Esophagus squamous epithelium (tissue), 5 donors: ENCODE measurements around the gene MOV10L1. TPM values are rescaled to one million over a fixed set of nuclear protein-coding genes. Genes with fewer than 3 reads are reported as not detected.

Experiments
- DNase-seq: peaks from one replicate; lab custom pipeline; 2025; lab: John Stamatoyannopoulos, UW
- H3K27ac ChIP-seq, 4 donors: fragments of 200-600 bp; sonication (generic); one replicate each; pipeline ENCODE4 v1.5.1; 2016 to 2019; ENCODE audit warnings: mild to moderate bottlenecking in 1 of 4
- H3K27me3 ChIP-seq, 4 donors: fragments of 200-600 bp; sonication (generic); 1 replicate in 3 of 4; 2 replicates in 1 of 4; pipeline versions ENCODE4 v1.5.1 to v1.6.0; 2017 to 2021; ENCODE audit warnings: antibody characterized with exemption in 1 of 4
- H3K36me3 ChIP-seq, 3 donors: fragments of 200-600 bp; sonication (generic); one replicate each; pipeline ENCODE4 v1.5.1; 2016 to 2019
- H3K4me1 ChIP-seq, 3 donors: fragments of 200-600 bp; sonication (generic); one replicate each; pipeline ENCODE4 v1.5.1; 2017 to 2019
- H3K4me3 ChIP-seq, 4 donors: fragments of 200-600 bp; sonication (generic); 1 replicate in 3 of 4; 2 replicates in 1 of 4; pipeline ENCODE4 v1.5.1; 2016 to 2019; ENCODE audit warnings: mild to moderate bottlenecking in 2 of 4, moderate library complexity in 1 of 4
- H3K9me3 ChIP-seq, 3 donors: fragments of 200-600 bp; sonication (generic); one replicate each; pipeline ENCODE4 v1.5.1; 2016 to 2019
- CTCF ChIP-seq, 6 experiments: fragments of 450-650 bp in 4 of 6; fragments of 200-600 bp in 2 of 6; sonication (generic) in 2 of 6; IDR thresholded peaks; one replicate each; pipeline ENCODE4 v1.5.1; 2016 to 2019; ENCODE audit warnings: antibody characterized with exemption in 6 of 6, mild to moderate bottlenecking in 4 of 6, moderate library complexity in 4 of 6
- POLR2A ChIP-seq, 4 donors: fragments of 450-650 bp; IDR thresholded peaks; one replicate each; pipeline ENCODE4 v1.6.1; 2017; ENCODE audit warnings: antibody characterized with exemption in 4 of 4, mild to moderate bottlenecking in 4 of 4, moderate library complexity in 3 of 4
- WGBS, 2 donors: methylation state at CpG; one replicate each; pipeline ENCODE4 v1.1.5; 2018; 5-methylcytosine and 5-hydroxymethylcytosine counted together
- intact Hi-C: fragments of 100-400 bp; cut with DNase I; formaldehyde crosslinking; loops from one replicate; pipeline ENCODE4 v1.15.0; 2022
- total RNA-seq, 4 donors: library from RNA; depleted of rRNA; stranded (reverse); fragments of >200 nt; gene quantifications; one replicate each; pipeline ENCODE4 v1.1.0, GENCODE V29; 2016
- donor health status: DM: yes; HTN: yes; CAD: no.

The MOV10L1 gene
- total RNA-seq, 4 donors from 2014 or later, result 0.06 to 0.57 (median 0.13) TPM; not detected in 1

GRCh38 chr22:50045211-50046018, 44.4 kb upstream of the MOV10L1 start:
- Histone ChIP-seq H3K27me3 (peaks cover 0 to 79% (median 2%) of the 10 kb centered on the region in 4 donors), H3K27ac (no peak overlapping the region), H3K4me3 (no peak overlapping the region), H3K4me1 (no peaks in the 10 kb centered on the region), H3K36me3 (no peaks in the 10 kb centered on the region), H3K9me3 (no peaks in the 10 kb centered on the region)
- 79 to 100% methylated on average over 2 to 3 of the region's 35 CpGs for WGBS, 2 donors
- intact Hi-C loops, result no loop called here
- no peak for TF ChIP-seq CTCF (IDR thresholded peaks at IDR 0.05)
- no peak for TF ChIP-seq POLR2A (IDR thresholded peaks at IDR 0.05)
- no peak for DNase-seq

GRCh38 chr22:50046019-50046415, 43.8 kb upstream of the MOV10L1 start:
- WGBS, 2 donors, result 60% methylated on average over 2 of the region's 19 CpGs; no CpG with 5 or more reads in 1 of the 2 donors
- H3K9me3 ChIP-seq, result no peaks in the 10 kb centered on the region
- peaks cover 0 to 74% (median 2%) of the 10 kb centered on the region in 4 donors for H3K27me3 ChIP-seq
- DNase-seq, result no peak
- H3K4me3 ChIP-seq, result no peak overlapping the region
- no peak for TF ChIP-seq CTCF (IDR thresholded peaks at IDR 0.05)
- TF ChIP-seq POLR2A (IDR thresholded peaks at IDR 0.05), result no peak
- H3K36me3 ChIP-seq, result no peaks in the 10 kb centered on the region
- intact Hi-C loops, result no loop called here
- H3K4me1 ChIP-seq, result no peaks in the 10 kb centered on the region
- no peak overlapping the region for H3K27ac ChIP-seq

GRCh38 chr22:50046481-50047245, 43.1 kb upstream of the MOV10L1 start:
- Histone ChIP-seq H3K36me3 (no peaks in the 10 kb centered on the region), H3K4me1 (no peaks in the 10 kb centered on the region), H3K27ac (no peak overlapping the region), H3K9me3 (no peaks in the 10 kb centered on the region), H3K4me3 (no peak overlapping the region), H3K27me3 (peaks cover 0 to 68% (median 2%) of the 10 kb centered on the region in 4 donors)
- 40 to 80% methylated on average over 1 to 9 of the region's 27 CpGs for WGBS, 2 donors
- intact Hi-C loops, result no loop called here
- TF ChIP-seq POLR2A (IDR thresholded peaks at IDR 0.05) (no peak), CTCF (IDR thresholded peaks at IDR 0.05) (no peak)
- no peak for DNase-seq

GRCh38 chr22:50047346-50047745, 42.5 kb upstream of the MOV10L1 start:
- no peak overlapping the region for H3K4me3 ChIP-seq
- WGBS, 2 donors, result 94% methylated on average over 3 of the region's 16 CpGs; no CpG with 5 or more reads in 1 of the 2 donors
- H3K9me3 ChIP-seq, result no peaks in the 10 kb centered on the region
- no peaks in the 10 kb centered on the region for H3K36me3 ChIP-seq
- no peak for DNase-seq
- H3K27me3 ChIP-seq, result peaks cover 0 to 62% (median 2%) of the 10 kb centered on the region in 4 donors
- intact Hi-C loops, result no loop called here
- no peak overlapping the region for H3K27ac ChIP-seq
- TF ChIP-seq CTCF (IDR thresholded peaks at IDR 0.05) (no peak), POLR2A (IDR thresholded peaks at IDR 0.05) (no peak)
- no peaks in the 10 kb centered on the region for H3K4me1 ChIP-seq
